Astrocyte of the hippocampus (primary cell): Measurements from ENCODE around the gene DRC1.

Source experiments
- DNase-seq: peaks from one replicate; pipeline ENCODE4 v3.0.0; 2011; ENCODE audit warnings: low read depth, low spot score

Gene DRC1

DNA sequence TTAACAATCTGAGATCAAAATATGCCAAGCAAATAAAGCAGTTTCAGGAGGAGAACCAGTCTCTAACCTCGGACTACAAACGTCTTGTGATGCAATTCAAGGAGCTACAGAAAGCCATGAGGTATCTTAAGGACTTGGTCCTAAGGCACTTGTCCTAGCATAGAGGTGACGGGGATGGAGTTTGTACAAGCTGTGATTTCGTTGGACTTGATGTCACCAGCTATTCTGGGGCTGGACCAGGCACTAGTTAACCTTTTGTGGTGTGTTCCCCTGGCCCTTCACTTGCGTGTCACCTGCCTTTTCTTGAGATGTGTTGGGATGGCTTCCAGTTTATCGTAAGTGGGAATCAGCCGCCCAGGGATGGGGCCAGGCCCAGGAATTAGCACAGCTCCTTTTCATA, 42.5 kb downstream of the DRC1 start:
- no peak for DNase-seq

DNA sequence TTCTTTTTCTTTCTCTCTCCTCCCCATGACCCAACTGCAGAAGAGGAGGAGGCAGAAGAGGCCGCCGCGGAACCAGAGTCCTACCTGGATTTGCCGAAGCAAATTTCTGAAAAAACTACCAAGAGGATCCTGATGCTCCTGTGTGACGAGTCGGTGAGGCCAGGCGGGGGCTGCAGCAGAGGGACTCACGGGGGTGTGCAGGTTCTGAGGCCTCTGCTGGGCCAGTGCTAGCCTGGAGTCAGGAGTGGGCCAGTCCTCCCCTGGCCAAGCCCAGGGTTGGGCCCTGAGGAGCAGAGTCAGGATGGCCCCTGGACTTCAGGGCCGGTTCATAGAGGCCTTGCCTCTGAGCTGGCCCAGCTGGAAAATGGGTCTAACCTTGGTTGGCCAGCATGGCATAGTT, 46.9 kb downstream of the DRC1 start:
- no peak for DNase-seq

DNA sequence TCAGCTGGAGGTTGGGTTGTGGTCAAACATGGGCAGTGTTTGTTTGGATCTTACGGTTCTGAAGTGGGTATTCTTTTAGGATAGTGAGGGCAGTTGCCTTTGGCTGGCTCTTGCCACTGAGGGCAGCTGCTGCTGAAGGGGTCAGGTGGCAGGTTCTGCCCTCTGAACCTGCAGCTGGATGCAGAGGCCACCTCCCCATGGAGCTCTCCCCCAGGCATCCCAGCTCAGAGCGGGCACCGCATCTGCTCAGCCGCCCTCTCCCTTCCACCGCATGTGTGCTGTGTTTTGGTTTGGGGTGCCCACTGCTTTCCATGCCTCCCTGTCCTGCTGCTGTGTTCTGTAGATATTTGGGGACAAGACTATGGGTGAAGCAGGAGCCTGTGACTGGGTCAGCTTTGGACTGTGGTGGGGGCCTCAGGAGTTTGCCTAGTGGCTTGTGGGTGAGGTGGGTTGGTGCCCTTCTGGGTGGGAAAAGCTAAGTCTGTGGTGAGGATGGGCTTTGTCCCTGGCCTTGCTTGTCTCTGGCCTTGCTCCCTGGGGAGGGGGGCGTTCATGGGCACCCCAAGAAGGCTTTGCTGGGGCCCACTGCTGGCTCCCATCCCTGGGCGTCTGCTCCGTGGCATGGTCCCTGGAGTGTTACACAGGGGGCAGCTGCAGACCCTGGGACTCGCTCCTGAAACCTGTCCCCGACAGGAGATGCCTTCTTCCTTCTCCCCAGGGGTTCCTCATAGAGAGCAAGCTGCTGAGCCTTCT, 47.7 kb downstream of the DRC1 start:
- no peak for DNase-seq

DNA sequence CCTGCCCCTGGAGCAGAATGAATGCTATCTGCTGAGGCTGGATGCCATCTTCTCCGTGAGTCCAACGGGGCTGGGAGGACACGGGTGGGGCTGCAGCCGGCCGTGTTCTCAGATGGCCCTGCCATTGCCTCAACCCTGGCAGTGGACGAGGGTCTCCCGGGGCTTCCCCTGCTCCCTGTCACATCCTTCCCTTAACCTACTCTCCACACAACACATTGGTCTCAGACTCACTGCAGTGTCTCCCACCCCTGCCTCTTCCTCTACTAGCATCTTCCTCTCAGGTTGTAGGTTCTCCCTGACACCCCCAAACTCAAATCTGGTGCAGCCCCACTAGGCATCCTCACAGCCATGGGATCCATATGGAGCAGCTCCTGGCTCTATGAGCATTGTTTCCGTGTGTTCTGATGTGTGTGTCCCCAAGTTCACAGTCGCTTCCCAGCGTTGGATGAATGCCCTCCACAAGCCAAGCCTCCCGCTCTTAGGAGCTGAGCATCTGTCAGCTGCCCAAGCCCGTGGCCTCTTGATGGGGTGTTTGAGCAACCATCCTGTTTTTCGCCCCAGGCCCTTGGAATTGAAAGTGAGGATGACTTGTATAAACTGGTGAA, 48.4 kb downstream of the DRC1 start:
- DNase-seq = no peak

DNA sequence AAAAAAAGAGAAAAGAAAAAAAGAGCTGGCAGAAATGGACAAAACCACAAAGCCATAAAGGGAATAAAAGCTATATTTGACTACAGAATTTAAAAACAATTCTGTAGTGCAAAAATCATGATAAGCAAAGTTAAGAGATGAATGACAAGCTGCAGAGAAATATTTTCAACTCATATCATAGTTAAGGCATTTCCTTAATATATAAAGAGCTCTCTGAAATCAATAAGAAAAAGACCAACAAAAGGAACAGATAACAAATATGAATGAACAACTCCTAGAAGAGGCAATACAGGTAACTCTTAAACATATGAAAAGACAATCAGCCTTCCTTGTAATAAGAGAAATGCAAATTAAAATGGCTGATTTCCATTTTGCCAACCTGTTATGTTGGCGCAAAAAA, 50.0 kb downstream of the DRC1 start:
- DNase-seq = no peak

DNA sequence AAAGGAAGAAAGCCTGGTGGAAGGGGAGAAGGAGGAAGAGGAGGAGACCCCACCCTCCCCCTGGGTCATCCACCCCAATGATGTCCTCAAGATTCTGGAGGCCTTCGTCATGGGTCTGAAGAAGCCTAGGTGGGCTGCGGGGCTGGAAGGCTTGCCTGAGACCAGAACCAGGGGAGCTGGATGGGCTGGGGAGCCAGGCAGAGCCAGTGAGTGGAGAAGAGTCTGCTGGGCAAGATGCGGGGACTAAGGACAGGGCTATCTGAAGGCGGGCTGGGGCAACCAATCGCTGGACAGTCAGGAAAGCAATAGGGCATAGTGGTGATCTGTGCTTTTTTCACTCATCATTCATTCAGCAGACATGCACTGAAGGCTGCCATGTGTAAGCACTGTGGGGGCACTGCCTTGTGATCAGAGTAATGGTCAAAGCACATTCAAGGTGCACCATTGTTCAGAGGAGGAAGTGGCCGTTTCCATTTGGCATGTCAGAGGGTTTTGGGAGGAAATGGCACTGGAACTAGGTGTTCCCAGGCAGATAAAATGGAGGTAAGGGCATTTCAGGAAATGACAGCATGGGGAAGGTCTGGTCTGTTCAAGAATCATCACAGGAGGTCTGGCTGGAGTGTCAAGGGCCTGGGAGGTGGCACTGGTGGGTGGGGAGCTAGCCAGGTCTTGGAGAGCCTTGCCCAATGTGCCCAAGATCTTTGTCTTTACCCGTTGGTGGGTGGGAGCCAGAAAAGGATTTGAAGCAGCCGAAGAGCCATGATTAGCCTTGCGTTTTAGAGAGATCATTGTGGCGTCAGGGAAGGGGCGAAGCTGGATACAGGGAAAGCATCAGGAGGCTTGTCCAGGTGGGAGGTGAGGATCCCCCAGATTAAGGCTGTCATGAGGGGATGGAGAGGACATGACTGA, 52.0 kb downstream of the DRC1 start:
- no peak for DNase-seq

DNA sequence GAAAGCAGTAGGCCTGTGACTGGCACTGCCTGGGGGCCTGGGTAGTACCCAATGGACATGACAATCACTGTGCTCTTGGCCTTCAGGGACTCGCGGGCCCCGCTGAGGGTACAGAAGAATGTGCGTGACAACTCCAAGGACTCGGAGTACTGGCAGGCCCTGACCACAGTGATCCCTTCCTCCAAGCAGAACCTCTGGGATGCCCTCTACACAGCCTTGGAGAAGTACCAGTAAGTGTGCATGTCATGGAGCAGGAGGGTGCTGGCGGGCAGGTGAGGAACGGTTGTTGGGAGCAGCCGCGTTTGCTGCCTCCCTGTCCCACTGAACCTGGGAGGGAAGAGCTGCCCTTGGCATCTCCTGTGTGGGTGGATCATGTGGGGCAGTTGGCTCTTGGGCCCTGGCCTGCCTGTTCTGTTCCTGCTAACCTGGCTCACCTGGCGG, 52.9 kb downstream of the DRC1 start:
- no peak for DNase-seq

DNA sequence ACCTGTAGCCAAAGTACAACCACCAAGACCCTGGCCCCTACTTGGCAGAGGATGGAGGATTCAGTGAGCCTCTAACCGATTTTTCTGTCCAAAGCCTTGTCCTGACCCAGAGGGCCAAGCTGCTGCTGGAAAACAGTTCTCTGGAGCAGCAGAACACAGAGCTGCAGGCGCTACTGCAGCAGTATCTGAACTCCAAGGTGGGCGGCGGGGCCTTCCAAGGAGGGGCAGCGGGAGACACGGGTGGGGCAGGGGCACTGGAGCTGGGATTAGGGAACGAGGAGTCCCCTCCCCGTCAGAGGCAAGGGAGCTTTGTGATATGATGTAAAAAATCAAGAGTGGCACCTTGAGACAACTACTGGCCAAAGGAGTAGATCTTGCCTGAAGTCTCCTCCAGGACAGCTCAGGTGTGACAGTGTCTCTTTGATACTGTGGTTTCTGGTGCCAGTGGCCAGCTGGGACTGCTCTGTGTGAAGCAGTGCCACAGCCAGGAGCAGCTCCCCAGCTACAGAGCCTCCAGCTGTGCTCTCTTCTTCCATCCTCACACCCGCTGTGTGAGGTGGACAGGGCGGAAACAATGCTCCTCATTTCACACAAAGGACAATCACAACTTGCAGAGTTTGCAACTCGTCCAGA, 53.4 kb downstream of the DRC1 start:
- no peak for DNase-seq

DNA sequence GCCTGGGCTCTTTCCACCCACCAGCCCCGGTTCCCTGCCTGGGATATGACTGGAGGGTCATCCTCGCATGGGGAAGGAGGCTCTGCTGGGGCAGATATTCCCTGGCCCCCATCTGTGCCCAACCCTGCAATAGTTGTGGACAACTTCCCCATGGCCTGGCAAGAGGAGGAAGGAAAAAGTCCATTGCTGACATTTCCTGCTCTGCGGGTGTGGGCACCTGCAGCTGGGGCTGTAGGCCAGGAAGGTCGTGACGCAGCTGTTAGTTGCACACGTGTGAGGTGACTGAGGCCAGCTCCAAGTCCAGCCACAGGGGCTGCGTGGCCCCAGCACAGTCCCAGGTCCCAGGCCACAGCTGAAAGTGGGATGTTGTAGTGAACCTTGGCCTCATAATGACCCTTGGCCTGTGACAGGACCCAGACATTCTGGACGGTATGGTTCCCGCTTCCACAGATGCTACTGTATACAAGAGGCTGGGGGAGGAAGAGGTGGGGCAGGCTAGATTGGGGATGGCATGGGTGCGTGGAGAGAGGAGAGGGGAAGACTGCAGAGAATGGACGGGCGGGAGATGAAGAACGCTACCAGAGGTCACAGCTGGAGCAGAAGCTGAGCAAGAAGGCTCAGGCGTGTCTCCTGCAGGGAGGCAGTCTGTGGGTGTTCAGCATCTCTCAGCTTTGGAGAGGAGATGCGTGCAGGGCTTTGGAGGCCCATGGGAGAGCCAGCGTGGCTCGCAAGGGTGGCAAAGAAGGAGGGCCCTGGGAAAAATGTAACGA, 54.1 kb downstream of the DRC1 start:
- DNase-seq = no peak

DNA sequence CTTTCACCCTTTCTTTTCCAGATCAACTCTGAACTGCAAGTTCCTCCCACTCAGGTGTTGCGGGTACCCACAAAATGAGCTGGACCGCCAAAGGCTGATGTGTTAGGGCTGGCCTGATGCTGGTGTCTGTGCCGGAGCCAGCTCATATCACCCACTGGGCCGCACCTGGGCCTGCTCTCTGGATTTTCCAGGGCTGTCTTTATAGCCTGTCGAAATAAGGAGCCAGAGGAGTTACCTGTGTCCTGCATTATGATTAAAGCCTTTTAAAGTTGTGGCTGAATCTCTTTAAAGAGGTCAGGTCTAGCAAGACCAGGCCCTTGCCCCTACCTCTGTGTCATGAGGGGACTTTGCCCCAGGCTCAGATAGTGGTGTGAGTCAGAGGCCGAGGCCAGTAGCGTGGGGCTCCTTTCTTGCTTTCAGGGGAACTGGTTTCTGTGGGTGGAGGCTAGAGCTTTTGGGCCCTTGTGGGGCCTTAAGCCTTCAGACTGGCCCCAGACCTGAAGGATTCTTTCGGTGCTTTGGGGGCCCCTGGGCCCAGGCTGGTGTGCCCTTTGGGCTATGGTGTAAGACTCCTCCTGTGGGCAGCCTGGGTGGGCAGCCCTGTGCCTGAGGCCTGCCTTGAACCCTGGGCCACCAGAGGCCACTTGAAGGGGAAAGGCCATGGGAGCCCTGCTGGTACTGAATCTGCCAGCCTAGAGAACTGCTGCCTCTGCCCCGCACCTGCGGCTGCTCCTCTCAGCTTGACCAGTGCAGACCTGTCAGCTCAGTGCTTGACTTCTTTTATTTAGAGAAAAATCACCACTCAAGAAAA, 54.9 kb downstream of the DRC1 start:
- DNase-seq = no peak

DNA sequence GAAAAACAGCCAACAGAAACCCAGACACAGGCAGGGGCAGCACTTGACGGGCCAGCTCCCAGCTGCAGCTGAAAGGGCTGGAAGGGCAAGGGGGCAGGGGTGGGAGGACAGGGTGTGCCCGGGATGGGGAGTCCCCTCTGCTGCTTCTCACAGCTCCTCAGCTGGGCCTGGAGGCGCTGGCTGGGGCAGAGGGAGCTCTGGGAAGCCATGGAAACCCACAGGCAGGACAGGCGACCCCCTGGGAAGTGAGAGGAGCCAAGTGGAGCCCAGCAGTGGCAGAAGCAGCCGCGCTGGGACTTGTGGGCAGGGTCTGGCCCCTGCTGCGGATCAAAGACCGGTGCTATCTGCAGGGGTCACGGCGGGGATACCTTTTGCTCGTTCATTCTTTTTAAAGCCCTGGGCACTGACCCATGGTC, 55.5 kb downstream of the DRC1 start:
- DNase-seq = no peak

DNA sequence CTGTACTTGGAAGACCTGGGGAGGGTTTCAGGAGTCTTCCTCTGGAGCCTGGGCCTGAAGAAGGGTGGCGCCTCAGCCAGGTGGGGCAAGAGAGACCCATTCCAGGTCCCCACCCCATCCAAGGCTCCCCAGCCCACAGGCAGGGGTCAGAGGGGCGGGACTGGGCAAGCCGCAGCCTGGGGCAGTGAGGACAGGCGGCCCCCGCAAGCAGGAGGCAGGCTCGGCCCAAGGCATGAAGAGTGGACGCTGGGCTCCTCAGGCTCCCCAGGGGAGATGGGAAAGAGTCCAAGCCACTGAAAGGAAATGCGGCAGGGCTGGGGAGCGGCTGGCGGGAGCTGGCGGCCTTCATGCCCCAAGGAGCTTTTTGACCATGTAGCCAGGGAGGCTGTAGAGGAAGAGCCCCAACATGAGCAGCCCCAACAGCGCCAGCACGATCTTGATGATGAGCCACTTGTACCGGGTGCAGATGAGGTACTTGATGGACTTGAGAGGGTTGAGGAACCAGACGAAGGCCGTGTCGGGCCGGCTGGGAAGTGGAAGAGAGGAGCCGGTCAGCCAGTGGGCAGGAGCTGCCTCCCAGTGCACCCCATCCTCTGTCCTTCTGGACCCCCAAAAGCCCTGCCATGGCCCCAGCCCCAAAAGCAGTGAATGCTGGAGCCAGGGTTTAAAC, 56.1 kb downstream of the DRC1 start:
- DNase-seq = peak; percentile 31

DNA sequence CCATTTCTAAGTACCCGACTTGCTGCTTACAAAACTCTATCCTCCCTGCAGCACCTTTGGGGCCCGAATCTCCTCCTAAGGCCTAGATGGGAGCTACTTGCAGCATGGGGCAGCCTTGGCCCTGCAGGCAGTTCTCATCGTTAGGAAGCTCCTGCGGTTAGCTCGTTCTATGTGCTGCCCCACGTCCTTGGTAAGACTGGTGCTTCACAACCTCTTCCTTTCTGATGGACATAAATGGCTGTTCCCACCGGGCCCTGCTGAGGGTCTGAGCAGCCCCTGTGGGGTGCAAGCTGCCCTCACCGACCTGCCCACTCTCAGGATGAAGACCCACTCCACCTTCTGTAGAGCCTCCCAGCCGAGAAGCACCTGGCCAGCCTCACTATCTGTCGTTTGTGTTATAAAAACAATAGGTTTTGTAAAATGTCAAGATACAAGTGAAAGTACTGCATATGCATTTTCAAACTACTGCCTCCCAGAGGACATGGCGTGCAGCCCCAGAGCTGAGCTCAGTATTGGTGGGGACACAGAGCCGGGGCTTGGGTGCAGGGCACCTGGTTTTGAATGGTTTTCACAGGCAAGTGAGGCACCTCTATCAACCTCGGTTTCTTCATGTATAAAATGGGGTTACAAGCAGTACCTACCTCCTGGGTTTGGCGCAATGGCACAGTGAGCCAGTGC, 56.8 kb downstream of the DRC1 start:
- DNase-seq = no peak

DNA sequence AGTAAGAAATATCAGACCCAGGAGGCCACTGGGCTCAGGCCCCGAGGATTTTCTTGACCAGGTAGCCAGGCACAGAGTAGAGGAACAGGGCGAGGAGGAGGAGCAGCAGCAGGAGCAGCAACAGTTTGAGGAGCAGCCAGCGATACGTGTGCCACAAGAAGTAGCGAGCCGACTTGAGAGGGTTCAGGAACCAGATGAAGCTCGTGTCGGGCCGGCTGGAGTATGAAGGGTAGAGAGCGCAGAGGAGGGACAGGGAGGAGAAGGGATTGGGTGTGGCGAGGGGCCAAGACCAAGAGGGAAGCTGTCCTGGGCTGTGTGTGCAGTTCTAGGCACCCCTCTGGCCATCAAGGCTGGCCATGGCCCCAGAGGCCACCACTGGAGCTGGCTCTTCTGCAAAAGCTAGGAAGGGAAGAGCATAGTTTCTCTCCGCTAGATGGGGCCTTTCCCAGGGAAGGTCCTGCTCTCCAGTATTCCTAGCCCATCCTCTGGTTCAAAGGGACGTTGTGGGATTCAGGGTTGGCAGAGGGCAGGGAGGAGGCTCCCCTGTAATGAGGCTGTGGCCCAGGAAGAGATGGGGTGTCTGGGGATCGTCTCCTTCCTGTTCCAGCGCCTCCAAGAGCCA, 58.4 kb downstream of the DRC1 start:
- DNase-seq = no peak

DNA sequence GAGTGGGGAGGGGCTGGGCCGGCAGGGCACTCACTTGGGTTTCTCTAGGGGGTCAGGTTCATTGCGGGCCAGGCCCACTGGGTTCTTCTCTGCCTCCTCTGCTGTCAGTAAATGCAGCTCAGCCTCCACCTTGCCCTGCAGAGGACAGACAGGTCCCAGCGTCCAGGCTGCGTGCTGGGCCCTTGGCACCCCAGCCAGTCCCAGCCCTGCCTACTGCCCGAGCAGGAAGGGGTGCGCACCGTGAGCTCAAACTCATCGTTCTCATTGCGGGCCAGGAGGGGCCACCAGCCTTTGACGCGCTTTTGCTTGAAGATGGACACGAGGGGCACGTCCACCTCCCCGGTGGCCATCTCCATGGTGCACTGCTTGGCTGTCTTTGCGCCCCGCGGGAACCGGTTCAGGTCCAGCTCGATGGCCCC, 58.9 kb downstream of the DRC1 start:
- DNase-seq = no peak

DNA sequence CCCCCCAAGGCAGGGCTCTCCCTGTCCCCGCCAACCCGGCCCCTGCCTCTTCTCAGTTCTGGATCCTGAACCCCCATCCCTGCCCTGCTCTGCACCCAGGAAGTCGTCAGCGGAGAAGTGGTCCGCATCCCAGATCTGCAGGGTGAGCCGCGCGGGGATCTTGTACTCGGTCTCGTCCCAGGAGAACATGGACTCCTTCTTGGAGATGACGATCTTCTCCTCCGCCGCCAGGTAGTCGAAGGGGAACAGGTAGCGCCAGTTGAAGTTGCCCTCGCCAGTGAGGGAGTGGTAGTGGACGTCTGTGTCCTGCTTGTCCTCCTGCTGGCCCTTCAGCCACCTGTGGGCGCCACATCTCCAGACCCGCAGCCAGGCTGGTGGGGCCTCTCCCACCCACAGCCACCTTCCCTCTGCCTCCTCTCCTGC, 59.9 kb downstream of the DRC1 start:
- DNase-seq = no peak

DNA sequence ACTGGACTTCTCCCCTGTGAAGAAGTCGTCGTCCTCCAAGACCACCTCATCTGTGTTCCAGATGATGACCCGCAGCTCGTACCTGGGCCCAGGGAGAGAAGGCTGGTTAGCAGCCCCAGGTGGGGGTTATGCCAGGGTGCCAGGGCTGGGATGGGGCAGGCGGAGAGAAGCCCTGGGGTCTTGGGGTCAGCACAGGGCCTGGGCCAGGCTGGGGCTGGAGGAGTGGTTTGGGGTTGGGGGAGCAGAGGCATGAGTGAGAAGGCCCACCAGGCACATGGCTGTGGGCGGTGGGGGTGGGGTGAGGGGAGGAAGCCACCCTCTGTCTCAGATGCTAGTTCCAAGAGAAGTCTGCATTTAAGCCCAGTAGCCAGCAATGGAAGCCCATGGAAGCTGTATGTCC, 60.4 kb downstream of the DRC1 start:
- no peak for DNase-seq

DNA sequence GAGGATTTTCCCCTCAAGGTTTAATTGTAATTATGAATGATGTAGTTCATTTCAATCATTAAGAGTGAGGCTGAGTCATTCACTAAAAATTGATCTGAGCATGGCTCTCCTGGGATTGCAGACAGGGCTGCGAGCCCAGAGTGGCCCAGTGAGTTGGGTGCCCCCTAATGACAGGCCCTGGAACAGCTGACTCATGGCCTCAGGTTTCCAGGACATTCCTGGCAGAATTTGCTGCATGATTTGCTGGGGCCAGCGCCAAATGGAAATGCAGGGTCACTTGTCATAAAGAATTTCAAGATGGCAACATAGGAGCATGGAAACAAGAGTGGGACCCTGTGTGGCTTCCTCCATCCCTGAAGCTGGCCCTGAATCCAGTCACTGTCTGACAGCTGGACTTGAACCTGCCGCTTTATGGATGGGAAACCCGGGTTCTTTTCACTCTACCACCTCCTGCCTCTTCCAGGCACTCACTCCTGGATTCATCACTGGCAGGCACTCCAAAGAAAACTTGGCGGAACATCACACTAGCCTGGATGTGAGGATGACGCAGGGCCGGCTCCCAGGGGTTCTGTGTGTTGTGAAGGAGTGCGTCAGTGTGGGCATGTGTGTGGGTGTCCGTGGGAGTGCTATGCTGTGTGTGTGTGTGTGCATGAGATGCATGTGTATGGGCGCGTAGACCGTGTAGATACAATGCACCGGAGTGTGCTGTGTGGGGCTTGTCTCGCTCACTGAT, 61.0 kb downstream of the DRC1 start:
- peak; percentile 88 for DNase-seq
